HUES64 (cell line): Measurements from ENCODE around the gene FDX1.

Source experiments
- H3K27ac ChIP-seq: 2 replicates; pipeline ENCODE4 v1.7.0; 2013; ENCODE audit warnings: low read depth, low read length, inconsistent platforms
- H3K27me3 ChIP-seq: 2 replicates; pipeline ENCODE4 v1.6.1; 2013; ENCODE audit warnings: mild to moderate bottlenecking, low read length; ENCODE audit not compliant: insufficient read depth
- H3K36me3 ChIP-seq: 2 replicates; pipeline ENCODE4 v1.6.1; 2013; ENCODE audit warnings: mild to moderate bottlenecking, low read length; ENCODE audit not compliant: insufficient read depth
- H3K4me1 ChIP-seq: 2 replicates; pipeline ENCODE4 v1.6.1; 2013; ENCODE audit warnings: mild to moderate bottlenecking, low read length, moderate library complexity; ENCODE audit not compliant: insufficient read depth
- H3K4me3 ChIP-seq: 2 replicates; pipeline ENCODE4 v1.5.1; 2013; ENCODE audit warnings: mild to moderate bottlenecking, low read length, moderate library complexity
- H3K9ac ChIP-seq: 2 replicates; pipeline ENCODE4 v1.6.1; 2013; ENCODE audit warnings: mild to moderate bottlenecking, low read depth, low read length
- H3K9me3 ChIP-seq: 2 replicates; pipeline ENCODE4 v1.6.1; 2013; ENCODE audit warnings: low read depth, low read length; ENCODE audit not compliant: insufficient read depth
- WGBS: fragments of 150-250, 120-280 bp; methylation state at CpG from one replicate; pipeline ENCODE4 v1.1.7; 2013; ENCODE audit warnings: missing lambda C conversion rate; 5-methylcytosine and 5-hydroxymethylcytosine counted together

FDX1 gene

DNA sequence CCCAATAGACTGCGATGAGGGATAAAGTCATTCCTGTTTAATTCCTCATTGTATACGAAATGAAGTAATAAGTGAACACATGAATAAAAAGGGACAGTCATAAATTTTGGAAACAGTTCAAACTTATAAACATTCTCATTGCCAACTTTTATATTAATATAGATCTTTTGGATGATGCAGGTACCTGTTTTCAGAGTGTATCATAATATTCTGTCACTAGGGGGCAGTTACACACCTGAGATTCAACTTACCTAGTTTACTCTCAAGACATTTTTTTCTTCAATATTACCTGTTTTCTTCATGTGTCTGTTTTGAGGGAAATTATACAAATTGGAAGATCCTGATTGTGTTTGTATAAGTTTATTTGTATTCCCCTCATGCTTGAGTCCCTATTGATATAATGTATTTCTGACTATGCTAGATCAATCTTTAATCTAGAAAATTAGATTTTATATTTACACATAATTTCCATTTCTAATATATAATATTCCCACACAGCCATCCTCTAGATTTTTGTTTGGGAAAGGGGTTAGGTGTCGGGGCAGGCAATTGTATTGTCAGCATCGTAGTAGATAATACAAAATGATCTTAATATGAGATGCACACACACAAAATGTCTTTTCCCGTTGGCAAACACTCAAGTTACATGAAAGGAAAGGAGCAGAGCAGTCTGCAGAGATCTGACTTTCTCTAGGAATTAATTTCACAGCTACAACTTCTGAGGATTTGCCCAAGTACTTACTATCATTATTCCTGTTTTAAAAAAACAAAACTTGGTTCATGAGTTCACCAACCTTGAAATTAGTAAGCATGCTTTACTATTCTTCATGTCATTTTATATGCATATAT is 18.4 kb downstream of the FDX1 start:
- Histone ChIP-seq H3K4me1 (no peaks in the 10 kb centered on the region), H3K4me3 (no peak overlapping the region), H3K9me3 (0 out of 2 replicates have a peak, but pooled peaks cover 2% of the 10 kb centered on the region), H3K27ac (no peak overlapping the region), H3K27me3 (no peaks in the 10 kb centered on the region), H3K9ac (no peak overlapping the region), H3K36me3 (no peaks in the 10 kb centered on the region)
- 85% methylated on average over 5 of the region's 5 CpGs for WGBS

DNA sequence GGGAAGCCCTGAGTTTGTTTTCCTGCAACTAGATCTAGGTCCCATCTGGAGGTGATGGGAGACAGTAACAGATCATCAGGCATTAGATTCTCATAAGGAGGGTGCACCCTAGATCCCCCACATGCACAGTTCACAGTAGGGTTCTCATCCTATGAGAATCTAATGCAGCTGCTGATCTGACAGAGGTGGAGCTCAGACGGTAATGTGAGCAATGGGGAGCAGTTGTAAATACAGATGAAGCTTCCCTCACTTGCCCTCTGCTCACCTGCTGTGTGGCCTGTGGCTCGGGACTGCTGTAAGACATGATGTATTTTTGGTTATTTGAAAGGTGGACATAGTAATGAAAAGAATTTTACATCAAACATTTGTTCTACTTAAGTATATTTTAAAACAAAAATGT is 20.5 kb downstream of the FDX1 start:
- Histone ChIP-seq H3K27me3 (no peaks in the 10 kb centered on the region), H3K9me3 (0 out of 2 replicates have a peak, but pooled peaks cover 2% of the 10 kb centered on the region), H3K36me3 (no peaks in the 10 kb centered on the region), H3K4me3 (no peak overlapping the region), H3K4me1 (no peaks in the 10 kb centered on the region), H3K9ac (no peak overlapping the region), H3K27ac (no peak overlapping the region)
- WGBS = 100% methylated on average over 1 of the region's 2 CpGs

- Histone ChIP-seq H3K36me3 (no peaks in the 10 kb centered on the region), H3K4me1 (no peaks in the 10 kb centered on the region), H3K9ac (no peak overlapping the region), H3K27me3 (no peaks in the 10 kb centered on the region), H3K27ac (no peak overlapping the region), H3K9me3 (0 out of 2 replicates have a peak, but pooled peaks cover 2% of the 10 kb centered on the region), H3K4me3 (no peak overlapping the region)
- 96% methylated on average over 2 of the region's 2 CpGs for WGBS
Observed at GRCh38 chr11:110452720-110453119, 23.0 kb downstream of the FDX1 start.

DNA sequence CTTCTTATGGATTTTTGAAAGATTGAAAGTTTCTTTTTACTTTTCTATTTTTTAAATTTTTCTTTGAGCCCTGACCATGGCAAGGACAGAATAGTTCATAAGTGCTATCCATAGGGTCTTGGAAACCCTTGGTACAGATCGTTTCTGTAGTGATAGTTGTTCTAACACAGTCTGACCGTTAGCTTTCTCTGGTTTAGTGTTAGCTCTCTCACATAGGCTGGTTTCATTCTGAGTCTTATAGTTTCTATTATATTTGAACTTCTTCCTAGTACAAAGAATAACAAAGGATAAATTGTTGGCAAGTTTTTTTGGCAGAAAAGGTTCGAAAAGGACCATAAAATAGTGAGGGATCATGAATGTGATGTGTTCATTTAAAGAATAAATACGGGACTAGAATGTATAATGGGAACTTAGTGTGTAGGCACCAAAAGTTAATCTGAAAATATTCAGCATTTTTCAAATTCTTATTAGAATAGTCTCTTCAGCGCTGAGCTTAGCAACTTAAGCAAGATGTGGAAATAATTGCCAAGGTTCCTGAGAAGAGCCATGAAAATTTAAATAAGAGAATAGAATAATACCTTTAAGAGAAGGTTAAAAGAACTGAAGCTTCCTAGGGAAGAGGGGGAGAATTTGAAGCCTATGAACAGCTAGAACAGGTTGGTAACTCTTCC is 24.1 kb downstream of the FDX1 start:
- Histone ChIP-seq H3K4me3 (no peak overlapping the region), H3K27ac (no peak overlapping the region), H3K9ac (no peak overlapping the region), H3K9me3 (0 out of 2 replicates have a peak, but pooled peaks cover 2% of the 10 kb centered on the region), H3K36me3 (no peaks in the 10 kb centered on the region), H3K27me3 (no peaks in the 10 kb centered on the region), H3K4me1 (no peaks in the 10 kb centered on the region)
- 93% methylated on average over 4 of the region's 5 CpGs for WGBS

DNA sequence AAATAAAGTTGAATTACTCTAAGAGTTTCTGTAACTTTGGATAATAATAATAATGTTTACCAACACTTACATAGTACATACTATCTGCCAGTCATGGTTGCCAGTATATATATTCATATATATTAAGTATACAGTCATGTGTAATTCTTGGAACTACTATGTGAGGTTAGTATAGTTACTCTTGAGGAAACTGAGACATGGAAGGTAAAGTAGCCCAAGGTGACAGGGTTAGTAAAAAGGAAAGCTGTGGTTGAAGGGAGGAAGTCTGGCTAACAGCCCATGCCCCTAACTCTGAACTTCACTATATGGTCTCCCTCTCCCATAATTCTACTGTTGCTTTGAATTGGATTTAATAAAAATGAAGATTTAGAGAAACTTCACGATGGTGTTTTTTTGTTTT is 24.9 kb downstream of the FDX1 start:
- no peak overlapping the region for H3K9ac ChIP-seq
- H3K4me1 ChIP-seq = no peaks in the 10 kb centered on the region
- 65% methylated on average over 1 of the region's 1 CpG for WGBS
- H3K27ac ChIP-seq = no peak overlapping the region
- H3K27me3 ChIP-seq = no peaks in the 10 kb centered on the region
- H3K4me3 ChIP-seq = no peak overlapping the region
- 0 out of 2 replicates have a peak, but pooled peaks cover 2% of the 10 kb centered on the region for H3K9me3 ChIP-seq
- no peaks in the 10 kb centered on the region for H3K36me3 ChIP-seq

DNA sequence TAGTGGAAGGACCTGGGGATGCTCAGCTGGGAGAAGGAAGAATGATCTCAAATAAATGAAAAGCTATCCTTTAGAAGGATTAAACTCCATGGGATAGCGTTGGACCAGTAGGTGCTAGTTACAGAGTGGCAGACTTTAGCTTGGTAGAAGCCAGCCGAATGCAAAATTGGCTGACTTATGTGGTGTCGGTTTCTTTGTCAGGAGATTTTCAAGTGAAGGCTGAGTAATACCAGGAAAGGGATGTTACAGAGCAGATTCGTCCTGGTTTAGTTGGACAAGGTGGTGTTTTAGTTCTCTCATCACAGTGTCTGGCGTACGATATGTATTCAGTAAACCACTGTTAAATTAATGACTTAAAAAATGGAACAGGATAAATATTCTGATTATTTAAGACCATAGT is 26.0 kb downstream of the FDX1 start:
- H3K27ac ChIP-seq = no peak overlapping the region
- H3K27me3 ChIP-seq = no peaks in the 10 kb centered on the region
- no peaks in the 10 kb centered on the region for H3K36me3 ChIP-seq
- no peak overlapping the region for H3K4me3 ChIP-seq
- H3K9ac ChIP-seq = no peak overlapping the region
- no peaks in the 10 kb centered on the region for H3K4me1 ChIP-seq
- WGBS = 79% methylated on average over 4 of the region's 6 CpGs
- H3K9me3 ChIP-seq = no peaks in the 10 kb centered on the region

DNA sequence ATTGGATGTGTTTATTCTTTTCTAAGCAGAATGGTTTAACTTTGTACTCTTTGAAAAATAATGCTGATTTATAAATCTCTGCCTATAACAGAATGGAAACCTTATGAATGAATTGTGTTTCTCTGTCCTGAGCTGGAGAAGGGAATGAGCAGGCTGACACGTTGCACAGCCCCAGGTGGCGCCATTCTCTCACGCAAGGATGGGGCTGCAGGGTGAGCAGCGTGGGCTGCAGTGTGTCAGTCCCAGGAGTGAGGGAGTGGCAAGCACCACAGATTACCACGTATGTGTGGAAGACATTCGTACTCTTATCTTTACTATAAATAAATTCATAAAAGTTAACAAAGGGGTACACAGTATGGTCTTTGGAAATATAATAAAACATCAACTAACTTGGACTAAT is 33.4 kb downstream of the FDX1 start:
- Histone ChIP-seq H3K27me3 (no peaks in the 10 kb centered on the region), H3K4me3 (no peak overlapping the region), H3K9ac (no peak overlapping the region), H3K36me3 (no peaks in the 10 kb centered on the region), H3K4me1 (no peaks in the 10 kb centered on the region), H3K9me3 (no peaks in the 10 kb centered on the region), H3K27ac (no peak overlapping the region)
- 45% methylated on average over 4 of the region's 6 CpGs for WGBS

DNA sequence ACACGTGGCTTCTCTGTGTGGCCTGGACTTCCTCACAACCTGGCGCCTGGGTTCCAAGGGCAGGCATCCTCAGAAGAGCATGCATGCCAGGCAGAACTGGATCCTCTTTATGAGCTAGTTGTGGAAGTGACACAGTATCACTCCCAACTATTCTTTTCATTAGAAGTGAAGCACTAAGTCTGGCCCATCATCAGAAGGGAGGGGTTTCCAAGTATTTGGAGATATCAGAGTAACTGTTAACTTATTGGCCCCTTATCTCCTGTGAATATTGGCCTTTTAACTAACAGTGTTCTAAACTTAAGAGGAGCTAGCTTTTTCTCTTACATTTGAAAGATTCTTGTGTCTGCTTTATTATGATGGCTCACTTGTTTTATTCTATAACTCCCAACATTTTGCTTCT is 35.5 kb downstream of the FDX1 start:
- Histone ChIP-seq H3K4me1 (no peaks in the 10 kb centered on the region), H3K4me3 (no peak overlapping the region), H3K9ac (no peak overlapping the region), H3K27ac (no peak overlapping the region), H3K36me3 (no peaks in the 10 kb centered on the region), H3K27me3 (no peaks in the 10 kb centered on the region), H3K9me3 (no peaks in the 10 kb centered on the region)
- WGBS = 100% methylated on average over 2 of the region's 2 CpGs

DNA sequence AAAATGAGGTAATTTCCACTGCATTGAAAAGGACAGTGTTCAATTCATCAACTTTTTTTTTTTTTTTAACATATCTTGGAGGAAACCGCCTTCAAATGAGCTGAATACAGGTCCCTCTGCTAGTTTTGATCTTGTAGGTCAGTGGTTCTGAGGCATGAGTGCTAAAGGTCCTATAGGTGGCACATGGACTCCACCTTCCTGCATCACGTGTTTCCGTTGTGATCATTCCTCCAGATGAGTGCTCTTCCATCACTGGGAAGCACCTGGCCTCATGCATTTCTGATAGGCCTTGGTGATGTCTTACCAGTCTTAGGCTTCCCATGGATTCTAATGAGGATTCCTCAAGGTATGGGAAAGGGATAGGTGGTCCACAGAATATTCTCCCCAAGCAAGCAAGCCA is 37.8 kb downstream of the FDX1 start:
- Histone ChIP-seq H3K36me3 (no peaks in the 10 kb centered on the region), H3K27me3 (no peaks in the 10 kb centered on the region), H3K4me1 (no peaks in the 10 kb centered on the region), H3K27ac (no peak overlapping the region), H3K9me3 (no peaks in the 10 kb centered on the region), H3K9ac (no peak overlapping the region), H3K4me3 (no peak overlapping the region)
- 85% methylated on average over 3 of the region's 3 CpGs for WGBS

DNA sequence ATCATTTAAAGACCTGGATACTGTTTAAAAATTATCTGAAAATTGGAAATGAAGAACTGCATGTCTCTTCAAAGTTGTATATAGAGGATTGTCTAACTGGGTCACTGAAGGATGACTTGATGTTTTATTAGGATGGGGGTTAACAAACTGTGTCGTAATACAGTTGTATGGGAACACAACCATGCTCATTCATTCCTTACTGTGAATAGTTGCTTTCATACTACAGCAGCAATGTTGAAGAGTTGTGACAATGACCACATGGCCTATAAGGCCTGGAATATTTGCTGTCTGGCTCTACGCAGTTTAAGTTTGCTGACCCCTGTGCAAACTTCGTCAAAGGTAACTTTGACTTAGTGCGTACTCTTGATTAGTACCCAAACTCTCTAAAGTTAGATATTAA is 38.4 kb downstream of the FDX1 start:
- 91% methylated on average over 4 of the region's 4 CpGs for WGBS
- Histone ChIP-seq H3K36me3 (no peaks in the 10 kb centered on the region), H3K4me3 (no peak overlapping the region), H3K27me3 (no peaks in the 10 kb centered on the region), H3K4me1 (no peaks in the 10 kb centered on the region), H3K9me3 (no peaks in the 10 kb centered on the region), H3K9ac (no peak overlapping the region), H3K27ac (no peak overlapping the region)

DNA sequence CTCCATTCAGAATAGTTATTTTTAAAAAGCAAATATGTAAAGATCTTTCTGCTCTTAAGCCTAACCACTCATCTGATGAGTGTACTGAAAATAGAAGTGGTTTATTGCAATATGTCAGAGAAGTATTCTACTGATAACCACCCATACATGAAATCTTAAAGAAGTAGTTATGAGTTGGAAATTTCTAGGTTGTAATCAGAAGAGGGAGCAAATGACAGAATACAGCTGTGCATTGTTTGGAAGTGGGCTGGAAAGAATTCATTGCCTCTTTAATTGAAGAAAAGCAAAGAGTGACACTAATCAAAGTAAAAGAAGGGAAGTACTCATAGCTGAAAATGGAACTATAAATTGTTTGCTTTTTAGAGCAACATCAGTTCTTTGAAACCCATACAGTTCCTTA is 39.4 kb downstream of the FDX1 start:
- H3K27ac ChIP-seq = no peak overlapping the region
- no peaks in the 10 kb centered on the region for H3K36me3 ChIP-seq
- peaks cover 3% of the 10 kb centered on the region; the same call in 1 of the 2 replicates for H3K4me1 ChIP-seq
- no peak overlapping the region for H3K9ac ChIP-seq
- H3K27me3 ChIP-seq = no peaks in the 10 kb centered on the region
- no peaks in the 10 kb centered on the region for H3K9me3 ChIP-seq
- H3K4me3 ChIP-seq = no peak overlapping the region
